ENCODE data around the gene PBX3.

Gene PBX3

DNA sequence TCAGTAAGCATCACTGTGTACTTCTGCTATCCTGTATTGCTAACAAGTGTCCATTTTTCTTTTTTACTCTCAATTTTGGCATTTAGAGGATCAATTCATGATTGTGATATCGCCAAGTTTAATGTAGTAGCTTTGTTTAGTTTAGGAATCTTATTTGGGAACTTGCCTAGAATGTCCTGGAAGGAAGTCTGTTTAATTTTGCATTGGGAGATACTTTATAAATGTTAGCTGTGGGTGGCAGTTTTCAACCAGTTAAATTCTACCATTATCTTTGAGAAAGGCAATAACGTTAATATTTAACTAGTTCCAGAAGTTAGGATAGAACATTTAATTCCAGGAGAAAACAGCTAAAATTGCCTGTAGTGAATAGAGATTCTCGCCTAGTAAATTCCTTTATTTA, 78.6 kb downstream of the PBX3 start:
- H3K4me3 ChIP-seq (ENCODE audit: low read depth, low read length), result no peak overlapping the region
- TF ChIP-seq, protein P1, sequence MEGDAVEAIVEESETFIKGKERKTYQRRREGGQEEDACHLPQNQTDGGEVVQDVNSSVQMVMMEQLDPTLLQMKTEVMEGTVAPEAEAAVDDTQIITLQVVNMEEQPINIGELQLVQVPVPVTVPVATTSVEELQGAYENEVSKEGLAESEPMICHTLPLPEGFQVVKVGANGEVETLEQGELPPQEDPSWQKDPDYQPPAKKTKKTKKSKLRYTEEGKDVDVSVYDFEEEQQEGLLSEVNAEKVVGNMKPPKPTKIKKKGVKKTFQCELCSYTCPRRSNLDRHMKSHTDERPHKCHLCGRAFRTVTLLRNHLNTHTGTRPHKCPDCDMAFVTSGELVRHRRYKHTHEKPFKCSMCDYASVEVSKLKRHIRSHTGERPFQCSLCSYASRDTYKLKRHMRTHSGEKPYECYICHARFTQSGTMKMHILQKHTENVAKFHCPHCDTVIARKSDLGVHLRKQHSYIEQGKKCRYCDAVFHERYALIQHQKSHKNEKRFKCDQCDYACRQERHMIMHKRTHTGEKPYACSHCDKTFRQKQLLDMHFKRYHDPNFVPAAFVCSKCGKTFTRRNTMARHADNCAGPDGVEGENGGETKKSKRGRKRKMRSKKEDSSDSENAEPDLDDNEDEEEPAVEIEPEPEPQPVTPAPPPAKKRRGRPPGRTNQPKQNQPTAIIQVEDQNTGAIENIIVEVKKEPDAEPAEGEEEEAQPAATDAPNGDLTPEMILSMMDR (IDR thresholded peaks at IDR 0.05; ENCODE audit: low read depth, low read length), result no peak

DNA sequence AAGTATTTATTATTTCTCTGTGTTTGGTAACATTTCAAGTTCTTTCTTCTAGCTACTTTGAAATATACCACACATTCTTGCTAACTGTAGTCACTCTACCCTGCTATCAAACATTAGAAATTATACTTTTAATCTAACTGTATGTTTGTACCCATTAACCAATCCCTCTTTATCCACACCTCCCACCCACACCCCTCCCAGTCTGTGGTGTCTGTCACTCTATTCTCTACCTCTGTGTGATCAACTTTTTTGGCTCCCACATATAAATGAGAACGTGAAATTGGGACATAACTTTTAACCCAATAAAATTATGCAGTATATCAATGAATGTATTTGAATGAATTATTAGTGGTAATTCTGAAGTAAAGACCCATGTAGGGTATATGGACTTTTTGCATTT, 79.7 kb downstream of the PBX3 start:
- TF ChIP-seq, protein P1 (IDR thresholded peaks at IDR 0.05; ENCODE audit: low read depth, low read length), result no peak
- H3K4me3 ChIP-seq (ENCODE audit: low read depth, low read length), result no peak overlapping the region

DNA sequence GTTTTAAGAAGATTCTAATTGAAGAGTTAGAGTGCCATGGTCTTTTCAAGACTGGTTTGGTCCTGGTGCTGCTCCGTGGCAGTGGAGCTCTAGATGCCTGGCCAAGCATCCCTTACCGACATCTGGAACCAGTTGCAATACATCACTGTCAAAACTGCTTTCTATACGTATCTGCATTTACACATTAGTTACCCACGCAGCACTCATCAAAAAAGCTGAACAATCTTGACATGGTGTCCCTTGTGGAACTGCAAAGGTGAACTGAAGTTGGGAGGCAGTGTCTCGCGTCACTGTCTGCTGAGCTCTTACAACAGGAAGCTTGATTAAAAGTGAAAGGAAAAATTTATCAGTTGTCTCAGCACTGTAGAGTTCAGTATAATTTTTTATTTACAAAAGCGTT, 82.6 kb downstream of the PBX3 start:
- TF ChIP-seq, protein P1 (IDR thresholded peaks at IDR 0.05; ENCODE audit: low read depth, low read length), result no peak
- peak overlapping the region; percentile 60 for H3K4me3 ChIP-seq (ENCODE audit: low read depth, low read length)

DNA sequence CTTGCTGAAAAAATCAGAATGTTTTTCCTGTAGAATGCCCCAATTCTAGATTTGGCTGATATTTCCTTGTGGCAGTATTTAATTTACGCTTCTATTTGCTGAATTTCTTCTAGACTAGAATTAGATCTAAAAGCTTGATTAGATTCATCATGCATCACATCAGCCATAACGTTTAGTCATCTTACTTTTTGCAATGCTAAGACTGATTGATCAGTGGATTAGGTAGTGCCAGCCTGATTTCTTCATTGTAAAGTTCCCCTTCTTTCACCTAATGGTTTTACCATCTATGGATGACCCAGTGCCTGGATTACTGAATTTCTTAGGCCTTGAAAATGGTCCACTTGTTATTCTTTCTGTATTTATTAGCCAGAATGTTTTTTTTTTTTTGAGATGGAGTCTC, 83.9 kb downstream of the PBX3 start:
- no peak overlapping the region for H3K4me3 ChIP-seq (ENCODE audit: low read depth, low read length)
- TF ChIP-seq, protein P1 (IDR thresholded peaks at IDR 0.05; ENCODE audit: low read depth, low read length), result no peak

DNA sequence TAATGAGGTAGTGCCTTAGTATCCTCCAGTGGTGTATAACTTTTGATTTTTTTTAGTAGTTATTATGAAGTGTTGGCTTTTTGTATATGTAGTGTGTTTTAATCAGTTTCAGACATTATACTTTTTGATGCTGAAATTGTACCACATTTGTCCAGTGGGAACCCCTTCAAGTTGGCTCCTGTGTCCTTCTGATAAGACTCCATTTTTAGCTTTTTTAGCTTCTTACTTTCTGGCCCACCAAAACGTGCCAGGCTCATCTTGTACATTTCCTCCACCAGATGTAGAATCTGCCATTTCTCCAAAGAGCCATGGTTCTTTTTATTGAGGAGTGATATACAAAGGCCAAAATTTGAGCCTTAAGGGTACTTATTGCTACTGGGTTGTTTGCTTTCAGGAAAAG, 84.4 kb downstream of the PBX3 start:
- no peak overlapping the region for H3K4me3 ChIP-seq (ENCODE audit: low read depth, low read length)
- TF ChIP-seq, protein P1 (IDR thresholded peaks at IDR 0.05; ENCODE audit: low read depth, low read length), result no peak

DNA sequence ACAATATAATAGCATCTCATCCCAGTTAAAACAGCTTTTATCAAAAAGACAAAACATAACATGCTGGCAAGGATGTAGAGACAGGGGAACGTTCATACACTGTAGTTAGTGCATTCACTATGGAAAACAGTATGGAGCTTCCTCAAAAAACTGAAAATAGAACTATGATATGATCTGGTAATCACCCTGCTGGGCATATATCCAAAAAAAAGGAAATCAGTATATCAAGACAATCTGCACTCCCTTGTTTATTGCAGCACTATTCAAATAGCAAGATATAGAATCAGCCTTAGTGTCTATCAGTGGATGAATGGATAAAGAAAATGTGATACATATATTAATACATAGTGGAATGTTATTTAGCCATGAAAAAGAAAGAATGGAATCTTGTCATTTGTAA, 88.5 kb downstream of the PBX3 start:
- TF ChIP-seq, protein P1 (IDR thresholded peaks at IDR 0.05; ENCODE audit: low read depth, low read length), result no peak
- H3K4me3 ChIP-seq (ENCODE audit: low read depth, low read length), result no peak overlapping the region

DNA sequence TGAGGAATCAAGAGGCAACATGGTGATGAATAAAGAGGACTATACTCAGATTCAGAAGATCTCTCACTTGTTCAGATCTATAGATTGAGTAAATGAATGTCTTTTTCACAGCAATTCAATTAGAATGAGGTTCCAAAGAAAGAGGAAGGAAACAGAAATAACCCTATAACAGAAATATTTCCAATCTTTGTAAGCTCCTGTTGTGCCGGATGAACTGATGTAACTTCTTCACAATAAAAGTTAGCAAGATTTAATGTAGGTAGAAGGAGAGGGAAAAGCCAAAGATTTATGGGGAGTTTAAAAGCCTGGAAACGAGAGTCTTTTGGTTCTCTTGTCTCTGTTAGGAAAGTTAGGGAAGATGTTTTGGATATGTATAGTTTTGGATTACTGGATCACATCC, 92.1 kb downstream of the PBX3 start:
- no peak overlapping the region for H3K4me3 ChIP-seq (ENCODE audit: low read depth, low read length)
- TF ChIP-seq, protein P1 (IDR thresholded peaks at IDR 0.05; ENCODE audit: low read depth, low read length), result no peak

All from WI38 (cell line).